ENCODE measurements around the gene PCBD1. TPM values are rescaled to one million over a fixed set of nuclear protein-coding genes. Genes with fewer than 3 reads are reported as not detected.

Gene PCBD1
- polyA plus RNA-seq, 2 of the 4 experiments (the other 2 are of a cell fraction) = 169 to 211 TPM

GRCh38 chr10:70932392-70933196 is 44.2 kb upstream of the PCBD1 start:
- ATAC-seq (no peak), DNase-seq (ENCODE audit: low read depth in 1 of 2, low spot score in 1 of 2) (no peak), FAIRE-seq (no peak)
- no peak overlapping the region for H3K27ac ChIP-seq
- 71% methylated on average over 9 of the region's 9 CpGs for WGBS (ENCODE audit: missing lambda C conversion rate)
- no peak for TF ChIP-seq HOXB13 (CRISPR knock-in tag; IDR thresholded peaks at IDR 0.05; ENCODE audit: low read depth)
- no peak for TF ChIP-seq MAZ (IDR thresholded peaks at IDR 0.05; ENCODE audit: borderline replicate concordance, low read depth, low read length)
- no peak for TF ChIP-seq HOXB5 (CRISPR knock-in tag; IDR thresholded peaks at IDR 0.05)
- TF ChIP-seq POLR2A (IDR thresholded peaks at IDR 0.05; ENCODE audit: low read length) = no peak
- no peak for TF ChIP-seq ZFP36 (IDR thresholded peaks at IDR 0.05; ENCODE audit: borderline replicate concordance, partially characterized antibody)
- TF ChIP-seq HDAC2 (IDR thresholded peaks at IDR 0.05) = no peak
- TF ChIP-seq E2F6 (IDR thresholded peaks at IDR 0.05; ENCODE audit: borderline replicate concordance, low read depth) = no peak
- no peak for TF ChIP-seq EHF (CRISPR knock-in tag; IDR thresholded peaks at IDR 0.05)
- TF ChIP-seq ATOH8 (CRISPR knock-in tag; IDR thresholded peaks at IDR 0.05; ENCODE audit: low read depth) = no peak
- no peak for TF ChIP-seq CBX2 (IDR thresholded peaks at IDR 0.05; ENCODE audit: borderline replicate concordance, low read depth)
- TF ChIP-seq NPAS2 (CRISPR knock-in tag; IDR thresholded peaks at IDR 0.05; ENCODE audit: borderline replicate concordance) = no peak
- TF ChIP-seq MAFK (IDR thresholded peaks at IDR 0.05; ENCODE audit: partially characterized antibody) = no peak
- TF ChIP-seq CHD4 (IDR thresholded peaks at IDR 0.05; ENCODE audit: borderline replicate concordance) = no peak
- no peaks in the 10 kb centered on the region for H3K4me1 ChIP-seq
- H3K4me3 ChIP-seq = no peak overlapping the region
- H3K9me3 ChIP-seq = no peaks in the 10 kb centered on the region
- CTCF ChIA-PET = interaction anchor here (1.1 to 2.1 kb wide), 5 partner anchors 9 to 352 kb away, joined by 3 to 14 read pairs (median 5); no protein-coding TSS in a partner anchor
- H3K4me2 ChIP-seq = no peak overlapping the region
- POLR2A ChIA-PET = no interaction called here

GRCh38 chr10:70931168-70931815 is 42.9 kb upstream of the PCBD1 start:
- no peak for TF ChIP-seq HDAC2 (IDR thresholded peaks at IDR 0.05)
- TF ChIP-seq BCL3 (IDR thresholded peaks at IDR 0.05) = no peak
- TF ChIP-seq CEBPB (IDR thresholded peaks at IDR 0.05) = no peak
- no peak for TF ChIP-seq MAX (IDR thresholded peaks at IDR 0.05)
- TF ChIP-seq HES2 (IDR thresholded peaks at IDR 0.05) = no peak
- no peak for TF ChIP-seq FOSB (CRISPR knock-in tag; IDR thresholded peaks at IDR 0.05)
- no peak for TF ChIP-seq ESRRA (IDR thresholded peaks at IDR 0.05; ENCODE audit: borderline replicate concordance, low read length)
- no peak for TF ChIP-seq MAFK (IDR thresholded peaks at IDR 0.05; ENCODE audit: partially characterized antibody)
- no peak for TF ChIP-seq ZFP36 (IDR thresholded peaks at IDR 0.05; ENCODE audit: borderline replicate concordance, partially characterized antibody)
- TF ChIP-seq ZSCAN20 (CRISPR knock-in tag; IDR thresholded peaks at IDR 0.05) = no peak
- TF ChIP-seq NPAS2 (CRISPR knock-in tag; IDR thresholded peaks at IDR 0.05; ENCODE audit: borderline replicate concordance) = no peak
- TF ChIP-seq MAZ (IDR thresholded peaks at IDR 0.05; ENCODE audit: borderline replicate concordance, low read depth, low read length) = no peak
- TF ChIP-seq CTCF (IDR thresholded peaks at IDR 0.05) = no peak
- TF ChIP-seq EP300 (IDR thresholded peaks at IDR 0.05) = no peak
- no peak for TF ChIP-seq RARB (CRISPR knock-in tag; IDR thresholded peaks at IDR 0.05)
- no peak for TF ChIP-seq POLR2A (IDR thresholded peaks at IDR 0.05; ENCODE audit: low read length)
- TF ChIP-seq KDM5A (IDR thresholded peaks at IDR 0.05) = no peak
- no peak for TF ChIP-seq EHMT2 (IDR thresholded peaks at IDR 0.05; ENCODE audit: low read depth)
- Histone ChIP-seq H3K4me3 (no peak overlapping the region), H3K27ac (no peak overlapping the region), H3K9me3 (no peaks in the 10 kb centered on the region), H3K4me2 (no peak overlapping the region), H3K4me1 (no peaks in the 10 kb centered on the region)
- POLR2A ChIA-PET = no interaction called here
- CTCF ChIA-PET = interaction anchor here (0.7 to 2.1 kb wide), 6 partner anchors 9 to 354 kb away, joined by 3 to 14 read pairs (median 6); no protein-coding TSS in a partner anchor
- FAIRE-seq (no peak), ATAC-seq (peak in 1 of 2 experiments; percentile 18; a peak in 2 of 6 replicates), DNase-seq (ENCODE audit: low read depth in 1 of 2, low spot score in 1 of 2) (no peak)
- 64% methylated on average over 15 of the region's 15 CpGs for WGBS (ENCODE audit: missing lambda C conversion rate)
